ENCODE data around the gene SEPSECS. TPM values are rescaled to one million over a fixed set of nuclear protein-coding genes. Genes with fewer than 3 reads are reported as not detected.
A peak's percentile ranks its signal among the peaks of the same experiment; 100 is the strongest.

Gene SEPSECS
- total RNA-seq, 1 donor from 2014 or later, result 11.7 TPM

DNA sequence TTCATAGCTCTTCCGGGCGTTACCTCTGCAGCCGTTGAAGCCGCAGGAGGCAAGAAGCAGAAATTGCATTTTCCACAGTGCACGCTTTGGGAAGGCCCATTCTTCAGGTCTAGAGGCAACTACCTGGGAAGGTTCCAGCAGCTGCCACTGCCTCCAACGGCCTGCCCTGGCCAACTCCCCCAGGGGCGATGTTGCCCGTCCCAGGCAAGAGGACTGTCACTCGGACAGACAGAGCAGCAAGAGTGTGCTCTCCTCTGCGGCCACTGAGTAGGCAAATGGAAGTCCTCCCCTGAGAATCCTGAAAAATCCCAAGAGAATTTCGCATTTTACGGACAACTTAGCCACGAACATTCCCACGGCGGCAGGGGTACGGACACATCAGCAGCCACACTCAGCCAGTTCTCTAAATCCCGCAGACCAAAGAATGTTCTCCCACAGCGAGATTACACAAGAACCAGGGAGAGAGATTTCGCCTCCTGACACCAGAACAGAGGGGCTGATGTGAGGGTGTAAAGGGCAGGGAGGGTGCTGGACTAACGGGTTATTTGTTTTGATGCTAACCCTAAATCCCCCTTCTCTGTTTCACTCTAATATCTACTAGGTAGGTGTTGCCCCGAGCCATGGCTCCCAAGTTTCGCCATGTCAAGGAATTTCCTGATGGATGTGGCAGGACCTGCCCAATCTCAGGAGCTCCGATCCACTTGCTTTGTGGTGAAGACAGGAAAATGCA is 63.8 kb downstream of the SEPSECS start:
- Mint-ChIP-seq H3K36me3 (ENCODE audit: unreplicated experiment) (peaks cover 18% of the 10 kb centered on the region), H3K27ac (ENCODE audit: unreplicated experiment) (peak overlapping the region; percentile 80), H3K9me3 (ENCODE audit: unreplicated experiment) (peaks cover 18% of the 10 kb centered on the region), H3K4me1 (ENCODE audit: low read depth, unreplicated experiment) (peaks cover 28% of the 10 kb centered on the region), H3K27me3 (ENCODE audit: unreplicated experiment) (peaks cover 3% of the 10 kb centered on the region), H3K4me3 (ENCODE audit: unreplicated experiment) (no peak overlapping the region)
- DNase-seq, result no peak
- TF ChIP-seq, protein P1, sequence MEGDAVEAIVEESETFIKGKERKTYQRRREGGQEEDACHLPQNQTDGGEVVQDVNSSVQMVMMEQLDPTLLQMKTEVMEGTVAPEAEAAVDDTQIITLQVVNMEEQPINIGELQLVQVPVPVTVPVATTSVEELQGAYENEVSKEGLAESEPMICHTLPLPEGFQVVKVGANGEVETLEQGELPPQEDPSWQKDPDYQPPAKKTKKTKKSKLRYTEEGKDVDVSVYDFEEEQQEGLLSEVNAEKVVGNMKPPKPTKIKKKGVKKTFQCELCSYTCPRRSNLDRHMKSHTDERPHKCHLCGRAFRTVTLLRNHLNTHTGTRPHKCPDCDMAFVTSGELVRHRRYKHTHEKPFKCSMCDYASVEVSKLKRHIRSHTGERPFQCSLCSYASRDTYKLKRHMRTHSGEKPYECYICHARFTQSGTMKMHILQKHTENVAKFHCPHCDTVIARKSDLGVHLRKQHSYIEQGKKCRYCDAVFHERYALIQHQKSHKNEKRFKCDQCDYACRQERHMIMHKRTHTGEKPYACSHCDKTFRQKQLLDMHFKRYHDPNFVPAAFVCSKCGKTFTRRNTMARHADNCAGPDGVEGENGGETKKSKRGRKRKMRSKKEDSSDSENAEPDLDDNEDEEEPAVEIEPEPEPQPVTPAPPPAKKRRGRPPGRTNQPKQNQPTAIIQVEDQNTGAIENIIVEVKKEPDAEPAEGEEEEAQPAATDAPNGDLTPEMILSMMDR (IDR thresholded peaks at IDR 0.05; ENCODE audit: partially characterized antibody, unreplicated experiment), result no peak

DNA sequence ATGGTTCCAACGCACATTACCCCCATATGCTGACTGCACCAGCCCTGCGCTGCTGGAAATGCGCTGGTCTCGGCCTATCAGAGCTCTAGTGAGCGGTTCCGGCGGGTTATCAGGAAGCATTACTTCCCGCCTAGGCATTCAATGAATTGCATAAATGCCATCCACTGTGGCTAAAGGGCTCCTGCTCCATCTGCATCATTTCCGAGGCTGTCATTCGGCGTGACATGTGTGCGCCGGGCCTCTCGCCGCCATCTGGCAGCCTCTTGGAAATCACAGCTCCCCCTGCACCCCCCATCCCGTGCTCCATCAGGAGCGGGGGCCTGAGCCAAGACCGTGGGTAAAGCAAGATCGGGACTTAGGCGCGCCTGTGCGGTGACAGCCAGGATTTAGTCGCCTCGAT is 64.4 kb downstream of the SEPSECS start:
- Mint-ChIP-seq H3K27ac (ENCODE audit: unreplicated experiment) (peak overlapping the region; percentile 80), H3K9me3 (ENCODE audit: unreplicated experiment) (peaks cover 18% of the 10 kb centered on the region), H3K27me3 (ENCODE audit: unreplicated experiment) (peaks cover 3% of the 10 kb centered on the region), H3K36me3 (ENCODE audit: unreplicated experiment) (peaks cover 14% of the 10 kb centered on the region), H3K4me1 (ENCODE audit: low read depth, unreplicated experiment) (peaks cover 29% of the 10 kb centered on the region), H3K4me3 (ENCODE audit: unreplicated experiment) (no peak overlapping the region)
- DNase-seq, result no peak
- TF ChIP-seq, protein P1 (IDR thresholded peaks at IDR 0.05; ENCODE audit: partially characterized antibody, unreplicated experiment), result no peak

DNA sequence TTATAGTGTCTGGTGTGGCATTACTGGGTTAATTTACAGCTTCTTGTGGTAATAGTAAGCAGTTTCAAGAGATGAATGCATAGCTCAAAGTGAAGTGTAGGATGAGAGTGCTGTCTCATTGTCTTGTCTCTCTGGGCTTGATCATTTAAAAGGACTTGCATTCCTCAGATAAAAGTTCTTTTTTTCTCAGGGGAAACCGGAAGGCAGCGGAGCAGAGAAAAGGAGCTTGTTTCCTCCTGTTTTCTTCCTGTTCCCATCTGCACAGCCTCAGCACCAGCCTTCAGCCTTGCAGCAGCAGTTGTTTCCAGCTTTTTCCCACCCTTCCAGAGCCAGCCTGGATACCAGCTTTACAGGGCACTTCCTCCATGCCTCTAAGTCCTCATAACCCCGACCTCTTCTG is 68.1 kb downstream of the SEPSECS start:
- Mint-ChIP-seq H3K9me3 (ENCODE audit: unreplicated experiment) (peaks cover 25% of the 10 kb centered on the region), H3K4me1 (ENCODE audit: low read depth, unreplicated experiment) (peaks cover 38% of the 10 kb centered on the region), H3K27ac (ENCODE audit: unreplicated experiment) (peak overlapping the region; percentile 19), H3K36me3 (ENCODE audit: unreplicated experiment) (peaks cover 14% of the 10 kb centered on the region), H3K4me3 (ENCODE audit: unreplicated experiment) (peak overlapping the region; percentile 18), H3K27me3 (ENCODE audit: unreplicated experiment) (peaks cover 9% of the 10 kb centered on the region)
- DNase-seq, result no peak
- TF ChIP-seq, protein P1 (IDR thresholded peaks at IDR 0.05; ENCODE audit: partially characterized antibody, unreplicated experiment), result no peak

DNA sequence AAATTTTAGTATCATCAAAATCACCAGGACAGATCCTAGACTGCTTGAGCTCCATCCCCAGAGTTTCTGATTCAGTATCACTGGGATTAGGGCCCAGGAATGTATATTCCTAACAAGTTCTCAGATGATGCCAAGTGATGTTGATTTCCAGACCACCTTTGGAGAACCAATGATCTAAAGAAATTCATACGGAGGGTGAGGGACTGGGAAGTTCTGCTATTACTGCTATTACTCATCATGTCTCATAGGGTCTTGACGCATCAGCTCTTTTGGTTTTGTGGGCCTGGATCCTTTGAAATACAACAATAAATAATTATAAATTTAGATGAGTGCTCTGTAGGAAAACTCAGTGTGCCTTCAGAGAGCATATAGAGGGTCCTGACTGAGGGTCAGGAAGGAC is 69.7 kb downstream of the SEPSECS start:
- TF ChIP-seq, protein P1 (IDR thresholded peaks at IDR 0.05; ENCODE audit: partially characterized antibody, unreplicated experiment), result no peak
- peaks cover 20% of the 10 kb centered on the region for H3K9me3 Mint-ChIP-seq (ENCODE audit: unreplicated experiment)

DNA sequence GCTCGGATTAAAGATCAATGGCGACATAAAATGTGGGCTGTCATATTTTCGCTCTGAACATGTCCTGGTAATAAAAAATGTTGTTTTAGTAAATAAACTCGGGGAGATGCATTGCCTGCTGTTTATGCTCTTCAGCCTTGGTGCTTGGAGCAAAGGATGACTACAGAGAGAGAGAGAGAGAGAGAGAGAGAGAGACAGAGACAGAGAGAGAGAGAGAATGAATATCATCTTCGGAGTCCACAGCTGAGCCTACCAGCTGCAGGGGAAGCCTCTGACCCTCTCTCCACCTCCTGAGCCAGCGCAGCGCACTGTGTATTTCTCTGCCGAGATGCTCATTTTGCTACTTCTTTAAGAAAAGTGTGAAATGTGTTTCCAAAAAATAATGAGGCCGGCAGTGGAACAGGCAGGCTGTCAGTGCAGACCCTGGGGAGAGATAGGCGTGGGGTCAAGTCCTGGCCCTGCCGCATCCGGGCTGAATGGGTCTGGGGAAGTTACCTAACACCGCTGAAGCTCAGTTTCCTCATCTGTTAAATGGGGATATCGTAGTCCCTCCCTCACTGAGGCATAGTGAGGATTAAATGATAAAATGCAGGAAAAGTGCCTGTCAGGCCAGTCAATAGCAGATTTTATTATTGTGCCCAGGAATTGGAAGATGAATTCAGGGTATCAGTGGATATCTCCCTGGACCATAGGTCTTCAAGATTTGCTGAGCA is 71.0 kb downstream of the SEPSECS start:
- peaks cover 10% of the 10 kb centered on the region for H3K36me3 Mint-ChIP-seq (ENCODE audit: unreplicated experiment)
- H3K9me3 Mint-ChIP-seq (ENCODE audit: unreplicated experiment), result peaks cover 20% of the 10 kb centered on the region
- peak overlapping the region; percentile 79 for H3K27ac Mint-ChIP-seq (ENCODE audit: unreplicated experiment)
- TF ChIP-seq, protein P1 (IDR thresholded peaks at IDR 0.05; ENCODE audit: partially characterized antibody, unreplicated experiment), result no peak
- DNase-seq, result no peak
- H3K4me1 Mint-ChIP-seq (ENCODE audit: low read depth, unreplicated experiment), result peaks cover 28% of the 10 kb centered on the region
- H3K4me3 Mint-ChIP-seq (ENCODE audit: unreplicated experiment), result peak overlapping the region; percentile 75
- peaks cover 10% of the 10 kb centered on the region for H3K27me3 Mint-ChIP-seq (ENCODE audit: unreplicated experiment)

More for the DNA sequence above, 69.7 kb downstream of the SEPSECS start:
- Mint-ChIP-seq H3K27ac (ENCODE audit: unreplicated experiment) (no peak overlapping the region), H3K4me1 (ENCODE audit: low read depth, unreplicated experiment) (peaks cover 31% of the 10 kb centered on the region), H3K36me3 (ENCODE audit: unreplicated experiment) (peaks cover 14% of the 10 kb centered on the region), H3K27me3 (ENCODE audit: unreplicated experiment) (peaks cover 10% of the 10 kb centered on the region), H3K4me3 (ENCODE audit: unreplicated experiment) (no peak overlapping the region)
- DNase-seq, result no peak

Measured in glutamatergic neuron (in vitro differentiated cells).